SH-SY5Y (cell line): ENCODE results near the gene ABCC9.

Experiments
- GATA2 ChIP-seq: IDR thresholded peaks from 2 replicates; pipeline ENCODE4 v1.6.1; 2011; ENCODE audit warnings: mild to moderate bottlenecking, low read depth, low read length
- GATA3 ChIP-seq: IDR thresholded peaks from 2 replicates; pipeline ENCODE4 v1.6.1; 2011; ENCODE audit warnings: low read depth, mild to moderate bottlenecking, low read length, moderate library complexity

ABCC9 gene

DNA sequence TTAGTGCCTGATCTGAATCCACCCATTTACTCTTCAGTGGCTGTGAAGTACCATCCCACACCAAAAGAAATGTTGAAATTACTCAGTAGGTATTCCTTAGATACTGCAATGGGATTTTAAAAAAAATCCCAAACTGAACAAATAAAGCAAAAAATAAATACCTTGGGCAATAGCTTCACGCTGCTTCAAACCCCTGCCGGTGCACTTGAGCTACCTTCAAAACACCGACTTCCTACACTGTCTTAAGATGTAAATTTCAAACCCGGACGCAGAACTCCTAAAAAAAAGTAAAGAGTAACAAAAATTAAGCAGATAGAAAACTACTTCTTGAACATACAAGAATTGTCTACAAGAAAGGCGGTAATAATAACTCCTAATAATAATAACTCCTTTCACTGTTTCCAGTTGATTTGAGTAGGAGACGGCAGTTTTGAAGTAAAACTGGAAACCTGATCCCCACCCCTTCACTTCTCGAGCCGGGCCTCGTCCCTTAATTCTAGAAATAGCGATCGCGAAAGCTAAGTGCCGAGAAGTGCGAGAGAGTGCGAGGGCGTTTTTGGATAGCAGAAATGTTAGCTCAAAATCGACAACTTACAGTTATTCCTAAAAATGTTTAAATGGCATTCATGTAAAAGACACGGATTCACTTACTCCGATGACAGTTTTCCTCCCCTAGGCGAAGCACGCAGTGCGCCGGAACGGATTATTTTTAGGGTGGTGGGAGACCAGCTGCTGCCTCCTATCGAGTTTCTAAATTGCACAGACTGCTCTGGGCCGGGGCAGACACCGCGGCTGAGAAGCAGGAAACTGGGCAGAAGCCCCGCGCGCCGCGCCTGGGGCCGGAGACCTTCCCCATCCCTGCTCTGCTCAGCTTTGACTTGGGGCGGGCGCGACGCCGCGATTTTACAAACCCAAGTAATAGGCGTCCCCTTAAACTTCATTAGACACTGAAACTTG, at the start of gene ABCC9:
TSS of gene ABCC9 (minus strand) at position 878 of the 957 bp plus-strand sequence. CDS start 4,752 bp downstream, outside the sequence.
- TF ChIP-seq GATA3 (no peak), GATA2 (no peak)

DNA sequence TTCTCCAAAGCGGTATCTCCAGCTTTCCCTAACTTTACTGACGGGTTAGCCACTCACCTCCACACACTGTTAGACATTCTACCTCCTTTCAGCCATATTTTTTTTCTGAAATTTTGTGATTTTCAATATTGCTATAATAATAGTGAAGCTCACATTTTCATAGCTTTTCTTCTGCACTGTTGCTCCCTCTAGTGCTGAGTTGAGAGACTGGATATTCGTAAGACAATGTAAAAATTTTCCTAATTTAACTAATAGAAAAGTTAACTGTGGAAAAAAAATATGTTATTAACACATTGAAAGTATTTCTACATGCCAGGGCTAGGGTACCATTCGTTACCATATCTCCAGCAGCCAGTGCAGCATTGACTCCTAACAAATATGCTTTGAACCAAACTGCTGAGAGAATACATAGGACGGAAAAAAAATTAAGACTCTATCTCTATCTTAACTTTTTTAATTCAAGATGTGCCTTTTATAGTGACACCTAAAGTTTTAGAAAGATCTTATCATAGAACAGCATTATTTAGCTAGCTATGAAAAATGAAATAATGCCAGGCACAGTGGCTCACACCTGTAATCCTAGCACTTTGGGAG, 48.7 kb upstream of the ABCC9 start:
- TF ChIP-seq GATA2 (no peak), GATA3 (no peak)

DNA sequence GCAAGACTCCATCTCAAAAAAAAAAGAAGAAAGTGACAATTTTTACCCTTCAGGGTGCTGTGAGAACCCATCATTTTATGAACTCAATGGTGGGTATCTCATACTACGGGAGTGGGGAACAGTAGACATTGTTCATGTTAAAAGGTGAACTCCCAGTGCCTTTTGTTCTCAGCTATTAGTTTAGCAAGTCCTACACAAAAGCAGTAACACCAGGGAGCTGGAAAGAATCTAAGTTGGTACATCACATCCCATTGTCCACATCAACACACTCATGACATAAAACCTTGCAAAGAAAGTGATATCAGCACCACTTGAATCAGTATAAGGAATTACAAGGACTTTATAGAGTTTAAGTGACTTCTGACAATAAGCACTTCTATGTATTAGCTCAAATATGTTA, 47.4 kb upstream of the ABCC9 start:
- no peak for TF ChIP-seq GATA3
- TF ChIP-seq GATA2, result no peak

DNA sequence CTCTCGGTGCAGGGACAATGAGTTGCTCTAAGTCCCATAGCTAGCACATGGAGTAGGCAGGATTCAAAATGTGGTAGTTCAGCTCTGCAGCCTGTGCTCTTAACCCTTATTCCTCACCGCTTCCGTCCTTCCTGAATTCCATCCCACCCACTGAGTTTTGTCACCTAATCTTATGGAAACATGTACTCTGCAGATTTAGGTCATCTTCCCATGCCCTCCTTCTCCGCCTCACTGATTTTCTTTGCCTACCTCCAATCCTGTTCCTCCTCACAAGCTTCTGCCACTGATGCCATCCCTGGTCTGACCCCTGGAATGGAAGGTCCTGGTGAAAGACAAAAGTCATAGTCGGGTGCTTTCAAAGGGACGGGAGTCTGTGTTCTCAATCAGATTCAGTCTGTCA, 46.5 kb upstream of the ABCC9 start:
- TF ChIP-seq GATA3, result no peak
- TF ChIP-seq GATA2, result no peak

DNA sequence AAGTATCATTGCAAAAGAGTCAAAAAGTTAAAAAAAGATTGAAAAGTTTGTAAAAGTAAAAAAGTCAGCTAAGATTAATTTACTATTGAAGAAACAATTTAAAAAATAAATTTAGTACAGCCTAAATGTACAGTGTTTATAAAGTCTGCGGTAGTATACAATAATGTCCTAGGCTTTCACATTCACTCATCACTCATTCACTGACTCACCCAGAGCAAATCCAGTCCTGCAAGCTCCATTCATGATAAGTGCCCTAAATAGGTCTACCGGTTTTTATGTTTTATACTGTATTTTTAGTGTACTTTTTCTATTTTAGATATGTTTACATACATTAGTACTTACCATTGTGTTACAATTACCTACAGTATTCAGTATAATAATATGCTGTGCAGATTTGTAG, 43.9 kb upstream of the ABCC9 start:
- TF ChIP-seq GATA2 (no peak), GATA3 (no peak)

DNA sequence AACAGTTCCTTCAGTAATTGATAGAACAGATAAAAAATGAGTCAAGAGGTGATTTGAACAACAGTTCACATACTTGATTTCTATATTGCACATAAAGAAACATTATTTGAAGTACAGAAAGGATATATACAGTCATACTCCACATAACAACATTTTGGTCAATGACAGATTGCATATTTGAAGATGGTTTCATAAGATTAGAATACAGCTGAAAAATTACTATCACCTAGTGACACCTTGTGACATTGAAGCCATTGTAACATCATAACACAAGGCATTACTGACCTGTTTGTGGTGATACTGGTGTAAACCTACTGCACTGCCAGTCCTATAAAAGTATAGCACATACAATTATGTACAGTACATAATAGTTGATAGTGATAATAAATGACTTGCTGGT, 43.1 kb upstream of the ABCC9 start:
- TF ChIP-seq GATA2, result no peak
- no peak for TF ChIP-seq GATA3

DNA sequence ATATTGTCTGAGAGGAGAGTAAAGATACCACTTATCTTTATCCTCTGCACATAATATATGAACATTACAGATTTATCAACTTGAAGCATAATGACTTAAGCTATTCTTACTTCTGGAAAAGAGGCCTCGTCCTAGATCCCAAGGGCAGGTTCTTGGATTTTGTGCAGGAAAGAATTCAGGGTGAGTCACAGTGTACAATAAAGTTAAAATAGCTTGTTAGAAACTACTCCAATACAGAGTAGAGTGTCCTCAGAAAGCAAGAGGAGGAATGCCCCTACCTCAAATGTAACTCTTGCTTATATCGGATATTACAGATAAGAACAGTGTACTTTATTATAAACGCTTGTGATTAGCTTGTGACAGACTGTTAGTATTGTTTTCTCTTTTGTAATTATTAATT, 41.9 kb upstream of the ABCC9 start:
- TF ChIP-seq GATA3 (no peak), GATA2 (no peak)

DNA sequence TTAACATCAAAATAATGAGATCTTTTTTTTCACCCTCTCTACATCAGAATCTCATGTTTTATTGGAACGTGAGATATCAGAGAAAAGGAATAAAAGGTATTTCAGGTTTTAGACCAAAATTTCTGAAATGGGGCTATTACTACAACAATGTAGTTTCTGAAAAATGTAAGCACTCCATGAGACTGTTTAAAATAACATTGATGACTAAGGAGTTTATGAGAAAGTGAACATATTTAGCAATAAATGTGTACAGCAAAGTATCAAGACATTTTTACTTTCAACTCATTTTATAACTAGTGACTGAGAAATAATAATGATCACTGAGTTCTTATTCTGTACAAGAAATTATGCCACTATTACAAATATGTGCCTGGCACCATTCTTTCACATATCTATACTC, 39.3 kb upstream of the ABCC9 start:
- TF ChIP-seq GATA3, result no peak
- TF ChIP-seq GATA2, result no peak

DNA sequence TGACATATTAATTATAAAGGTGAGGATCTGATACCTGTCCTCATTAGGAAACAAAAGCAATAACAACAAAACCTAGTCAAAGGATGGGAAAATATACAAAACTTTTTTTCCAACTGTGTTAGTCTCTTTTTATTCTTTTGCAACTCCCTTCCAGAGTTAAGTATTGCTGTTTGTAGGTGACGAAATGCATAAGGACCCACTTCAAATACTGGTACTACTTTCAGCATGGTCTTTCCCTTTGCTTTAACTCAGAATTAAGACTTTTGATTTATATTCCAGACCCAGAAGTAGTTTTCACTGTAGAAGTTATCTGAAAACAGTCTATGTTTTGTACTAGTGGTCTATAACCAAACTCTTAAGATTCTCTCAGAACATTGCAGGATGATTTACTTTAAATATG, 34.1 kb upstream of the ABCC9 start:
- no peak for TF ChIP-seq GATA3
- TF ChIP-seq GATA2, result no peak

DNA sequence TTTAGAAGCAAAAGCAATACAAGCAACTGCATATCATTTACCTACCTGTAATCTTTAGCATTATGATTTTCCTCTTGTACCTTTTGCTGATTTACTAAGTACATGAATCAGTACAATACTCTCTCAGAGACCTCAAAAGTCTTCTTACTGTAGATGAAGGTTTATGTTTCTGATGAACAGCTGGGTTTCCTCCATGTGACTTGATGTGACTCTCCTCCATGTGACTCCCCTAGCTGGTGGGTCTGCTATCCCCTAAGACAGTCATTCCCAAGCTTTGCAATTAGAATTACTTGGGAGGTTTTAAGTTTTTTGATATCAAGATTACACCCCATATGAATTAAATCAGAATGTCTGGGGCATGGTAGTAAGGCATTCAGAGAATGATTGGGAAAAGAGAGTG, 32.0 kb upstream of the ABCC9 start:
- TF ChIP-seq GATA2 (no peak), GATA3 (no peak)

DNA sequence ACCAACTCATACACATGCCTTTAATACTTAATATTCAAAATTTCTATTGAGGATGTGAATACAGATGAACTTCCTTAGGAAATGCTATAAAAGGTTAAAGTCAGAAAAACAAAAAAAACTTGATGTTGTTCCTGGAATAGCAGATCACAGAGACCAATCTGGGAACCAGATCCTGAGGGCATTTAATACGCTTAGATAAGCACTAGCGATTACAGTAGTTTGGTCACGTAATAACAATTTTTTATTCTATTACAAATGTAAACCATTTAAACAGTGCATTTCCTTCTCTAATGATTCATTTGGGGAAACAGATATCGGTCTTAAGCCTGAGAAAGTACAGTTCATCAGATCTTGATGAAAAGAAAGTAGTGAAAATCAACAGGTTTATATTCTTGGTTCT, 30.8 kb upstream of the ABCC9 start:
- TF ChIP-seq GATA2 (no peak), GATA3 (no peak)

DNA sequence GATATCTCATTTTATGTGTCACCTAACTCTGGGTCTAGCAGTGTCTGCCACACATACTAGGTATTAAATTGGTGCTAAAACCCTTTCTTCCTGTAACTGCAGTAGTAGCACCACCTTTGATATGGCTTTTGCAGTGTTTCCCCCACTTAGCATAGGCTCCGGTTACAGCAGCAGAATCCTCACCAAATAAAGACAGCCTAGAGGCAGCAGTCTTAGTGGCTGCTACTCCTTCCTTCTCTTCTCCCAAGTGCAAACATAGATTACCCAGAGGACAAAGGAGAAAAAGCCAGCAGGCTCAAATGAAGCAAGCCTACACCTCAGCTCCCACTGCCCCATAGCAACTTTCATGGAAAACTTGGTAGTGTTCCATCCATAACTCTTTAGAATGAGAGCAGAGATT, 30.1 kb upstream of the ABCC9 start:
- TF ChIP-seq GATA3 (no peak), GATA2 (no peak)

DNA sequence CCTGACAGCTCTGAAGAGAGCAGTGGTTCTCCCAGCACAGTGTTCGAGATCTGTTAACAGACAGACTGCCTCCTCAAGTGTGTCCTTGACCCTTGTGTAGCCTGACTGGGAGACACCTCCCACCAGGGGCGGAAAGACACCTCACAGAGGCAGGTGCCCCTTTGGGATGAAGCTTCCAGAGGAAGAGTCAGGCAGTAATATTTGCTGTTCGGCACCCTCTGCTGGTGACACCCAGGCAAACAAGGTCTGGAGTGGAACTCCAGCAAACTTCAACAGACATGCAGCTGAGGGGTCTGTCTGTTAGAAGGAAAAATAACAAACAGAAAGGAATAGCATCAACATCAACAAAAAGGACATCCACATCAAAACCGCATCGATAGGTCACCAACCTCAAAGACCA, 21.6 kb upstream of the ABCC9 start:
- TF ChIP-seq GATA3 (no peak), GATA2 (no peak)

DNA sequence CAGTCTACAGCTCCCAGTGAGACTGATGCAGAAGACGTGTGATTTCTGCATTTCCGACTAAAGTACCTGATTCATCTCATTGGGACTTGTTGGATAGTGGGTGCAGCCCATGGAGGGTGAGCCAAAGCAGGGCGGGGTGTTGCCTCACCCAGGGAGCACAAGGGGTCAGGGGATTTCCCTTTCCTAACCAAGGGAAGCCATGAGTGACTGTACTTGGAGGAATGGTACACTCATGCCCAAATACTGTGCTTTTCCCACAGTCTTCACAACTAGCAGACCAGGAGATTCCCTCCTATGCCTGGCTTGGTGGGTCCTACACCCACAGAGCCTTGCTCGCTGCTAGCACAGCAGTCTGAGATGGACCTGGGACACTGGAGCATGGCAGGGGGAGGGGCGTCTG, 21.0 kb upstream of the ABCC9 start:
- TF ChIP-seq GATA2 (no peak), GATA3 (no peak)

DNA sequence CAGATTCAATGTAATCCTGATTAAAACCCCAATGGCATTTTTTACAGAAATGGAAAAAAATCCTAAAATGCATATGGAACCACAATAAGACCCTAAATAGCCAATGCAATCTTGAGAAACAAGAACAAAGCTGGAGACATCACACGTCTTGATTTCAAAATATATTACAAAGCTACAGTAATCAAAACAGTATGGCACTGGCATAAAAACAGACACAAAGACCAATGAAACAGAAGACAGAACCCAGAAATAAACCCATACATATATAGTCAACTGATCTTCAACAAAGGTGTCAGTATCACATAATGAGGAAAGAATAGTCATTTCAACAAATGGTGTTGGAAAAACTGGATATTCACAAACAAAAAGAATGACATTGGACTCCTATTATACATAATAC, 9.4 kb upstream of the ABCC9 start:
- TF ChIP-seq GATA3, result no peak
- TF ChIP-seq GATA2, result no peak

DNA sequence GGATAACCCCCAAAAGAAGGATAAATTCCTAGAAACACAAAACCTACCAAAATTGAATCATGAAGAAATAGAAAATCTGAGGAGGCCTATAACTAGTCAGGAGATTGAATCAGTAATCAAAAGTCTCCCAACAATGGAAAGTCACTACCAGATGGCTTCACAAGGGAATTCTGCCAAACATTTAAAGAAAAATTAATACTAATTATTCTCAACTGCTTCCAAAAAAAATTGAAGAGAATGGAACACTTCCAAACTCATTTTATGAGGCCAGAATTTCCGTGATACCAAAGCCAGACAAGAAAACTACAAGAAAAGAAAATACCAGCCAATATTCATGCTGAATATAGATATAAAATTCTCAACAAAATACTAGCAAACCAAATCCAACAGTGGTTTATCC, 7.8 kb upstream of the ABCC9 start:
- TF ChIP-seq GATA3 (no peak), GATA2 (no peak)
